SK-N-MC (cell line): ENCODE measurements around the gene EID3.
"Not testable (repeated sequence)": the region's sequence is repeated elsewhere in the genome, so short reads cannot be mapped to it uniquely, and the experiment has no call there.

ENCODE experiments used
- DNase-seq: peaks from one replicate; pipeline ENCODE4 v3.0.0-alpha.2; 2011; ENCODE audit warnings: low read depth, low spot score
- H3K27ac ChIP-seq: fragments of 200-600 bp; sonication (generic); 2 replicates; pipeline ENCODE4 v1.5.1; 2016; ENCODE audit warnings: mixed run types
- H3K36me3 ChIP-seq: fragments of 200-600 bp; sonication (generic); 2 replicates; pipeline ENCODE4 v1.6.1; 2017; ENCODE audit warnings: antibody characterized with exemption, low read length, mixed read lengths; ENCODE audit not compliant: insufficient read depth
- H3K4me3 ChIP-seq: fragments of 200-600 bp; sonication (generic); 2 replicates; pipeline ENCODE4 v1.5.1; 2016
- H3K9ac ChIP-seq: fragments of 200-600 bp; sonication (generic); 2 replicates; pipeline ENCODE4 v1.8.0; 2017; ENCODE audit warnings: mixed run types, mixed read lengths; ENCODE audit not compliant: insufficient read length
- H3K9me3 ChIP-seq: fragments of 200-600 bp; sonication (generic); 2 replicates; pipeline ENCODE4 v1.6.1; 2017; ENCODE audit warnings: low read depth, mild to moderate bottlenecking, antibody characterized with exemption, low read length, moderate library complexity, mixed read lengths
- EZH2 ChIP-seq: fragments of 200-600 bp; sonication (generic); IDR thresholded peaks from one replicate; pipeline ENCODE4 v1.6.1; 2017; ENCODE audit warnings: antibody characterized with exemption
- FOXP2 ChIP-seq: optimal IDR thresholded peaks from 2 replicates; pipeline ENCODE3; 2011; ENCODE audit warnings: mild to moderate bottlenecking, moderate library complexity; ENCODE audit not compliant: insufficient read depth; ENCODE audit errors: extremely low read length, control extremely low read depth
- POLR2AphosphoS5 ChIP-seq: IDR thresholded peaks from 2 replicates; pipeline ENCODE4 v1.6.1; 2012; ENCODE audit warnings: mild to moderate bottlenecking, low read depth, low read length, borderline replicate concordance

EID3 gene

GRCh38 chr12:104314242-104314614 is 10.7 kb downstream of the EID3 start:
- Histone ChIP-seq H3K4me3 (no peak overlapping the region), H3K27ac (no peak overlapping the region), H3K36me3 (peaks cover 90% of the 10 kb centered on the region), H3K9me3 (no peaks in the 10 kb centered on the region), H3K9ac (no peak overlapping the region)
- TF ChIP-seq FOXP2, result no peak
- DNase-seq, result no peak

- no peak for DNase-seq
- H3K27ac ChIP-seq, result no peak overlapping the region
- H3K4me3 ChIP-seq, result no peak overlapping the region
- peaks cover 96% of the 10 kb centered on the region for H3K36me3 ChIP-seq
- no peaks in the 10 kb centered on the region for H3K9me3 ChIP-seq
- TF ChIP-seq EZH2 (no peak), FOXP2 (no peak), POLR2AphosphoS5 (no peak)
- H3K9ac ChIP-seq, result no peak overlapping the region
Observed at GRCh38 chr12:104315326-104316224, 12.0 kb downstream of the EID3 start.

DNA sequence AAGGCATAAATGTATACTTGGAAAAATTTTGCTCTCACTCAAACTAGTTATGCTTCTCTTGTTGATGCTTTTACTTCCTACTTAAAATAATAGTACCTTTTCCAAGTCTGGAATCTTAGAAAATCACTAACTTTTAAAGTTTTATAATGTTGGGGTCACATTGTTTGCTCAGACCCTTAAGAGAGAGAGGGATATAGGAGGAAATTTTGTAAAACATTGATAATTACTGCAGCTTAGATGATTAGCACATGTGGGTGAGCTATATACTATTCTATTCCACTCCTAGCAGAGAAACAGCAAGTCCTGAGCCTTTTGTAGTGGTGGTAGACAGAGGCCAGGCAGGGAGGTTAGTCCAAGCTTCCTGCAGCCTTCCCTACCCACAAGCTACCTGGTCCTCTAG is 13.4 kb downstream of the EID3 start:
- DNase-seq, result no peak
- no peak overlapping the region for H3K4me3 ChIP-seq
- peaks cover 98% of the 10 kb centered on the region for H3K36me3 ChIP-seq
- H3K27ac ChIP-seq, result no peak overlapping the region
- no peak for TF ChIP-seq POLR2AphosphoS5
- TF ChIP-seq EZH2, result no peak
- TF ChIP-seq FOXP2, result no peak
- H3K9me3 ChIP-seq, result no peaks in the 10 kb centered on the region
- no peak overlapping the region for H3K9ac ChIP-seq

DNA sequence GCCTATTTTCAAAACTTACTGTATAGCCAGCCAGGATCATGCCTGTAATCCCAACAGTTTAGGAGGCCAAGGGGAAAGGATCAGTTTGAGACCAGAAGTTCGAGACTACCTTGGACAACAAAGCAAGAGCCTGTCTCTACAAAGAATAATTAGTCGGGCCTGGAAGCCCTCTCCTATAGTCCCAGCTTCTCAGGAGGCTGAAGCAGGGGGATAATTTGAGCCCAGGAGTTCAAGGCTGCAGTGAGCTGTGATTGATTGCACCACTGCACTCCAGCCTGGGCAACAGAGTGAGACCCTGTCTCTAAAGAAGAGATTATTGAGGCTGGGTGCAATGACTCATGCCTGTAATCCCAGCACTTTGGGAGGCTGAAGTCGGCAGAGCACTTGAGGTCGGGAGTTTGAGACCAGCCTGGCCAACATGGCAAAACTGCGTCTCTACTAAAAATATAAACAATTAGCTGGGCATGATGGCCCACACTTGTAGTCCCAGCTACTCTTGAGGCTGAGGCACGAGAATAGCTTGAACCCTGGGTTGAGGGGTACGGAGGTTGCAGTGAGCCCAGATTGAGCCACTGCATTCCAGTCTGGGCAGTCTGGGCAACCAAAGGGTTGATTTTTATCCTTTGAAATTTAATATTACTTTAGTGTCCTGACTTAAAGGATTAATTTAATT is 14.1 kb downstream of the EID3 start:
- no peak overlapping the region for H3K9ac ChIP-seq
- no peak overlapping the region for H3K27ac ChIP-seq
- peaks cover 96% of the 10 kb centered on the region for H3K36me3 ChIP-seq
- no peak overlapping the region for H3K4me3 ChIP-seq
- H3K9me3 ChIP-seq, result no peaks in the 10 kb centered on the region
- DNase-seq, result no peak
- TF ChIP-seq POLR2AphosphoS5, result no peak
- no peak for TF ChIP-seq EZH2
- no peak for TF ChIP-seq FOXP2

GRCh38 chr12:104319028-104319427 is 15.5 kb downstream of the EID3 start:
- Histone ChIP-seq H3K27ac (no peak overlapping the region), H3K4me3 (no peak overlapping the region), H3K9ac (no peak overlapping the region), H3K9me3 (no peaks in the 10 kb centered on the region), H3K36me3 (peaks cover 87% of the 10 kb centered on the region)
- no peak for DNase-seq
- no peak for TF ChIP-seq FOXP2
- TF ChIP-seq EZH2, result no peak
- no peak for TF ChIP-seq POLR2AphosphoS5

- no peaks in the 10 kb centered on the region for H3K9me3 ChIP-seq
- H3K36me3 ChIP-seq, result peaks cover 86% of the 10 kb centered on the region
- no peak overlapping the region for H3K27ac ChIP-seq
- DNase-seq, result no peak
- no peak overlapping the region for H3K9ac ChIP-seq
- TF ChIP-seq EZH2 (no peak), FOXP2 (no peak), POLR2AphosphoS5 (no peak)
- H3K4me3 ChIP-seq, result no peak overlapping the region
Observed at GRCh38 chr12:104319918-104320626, 16.5 kb downstream of the EID3 start.

DNA sequence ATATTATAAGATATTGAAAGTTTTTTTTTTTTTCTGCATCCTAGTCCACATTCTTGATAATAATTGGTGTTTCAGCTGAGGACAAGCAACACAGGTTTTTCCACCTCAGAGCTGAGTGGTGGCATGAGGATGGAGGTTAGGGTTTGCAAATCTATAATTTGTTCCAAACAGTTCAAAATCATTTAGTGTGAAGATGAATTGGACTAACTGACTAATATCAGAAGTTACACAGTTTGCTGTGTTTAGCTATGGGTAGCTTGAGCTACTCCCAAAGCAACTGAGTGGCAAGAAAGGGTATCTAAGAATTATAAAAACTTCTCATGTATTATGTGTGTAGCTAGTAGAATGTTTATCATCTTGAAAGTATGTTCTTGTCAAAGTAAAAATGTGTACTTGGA is 17.1 kb downstream of the EID3 start:
- no peak for DNase-seq
- Histone ChIP-seq H3K9me3 (no peaks in the 10 kb centered on the region), H3K27ac (no peak overlapping the region), H3K36me3 (peaks cover 86% of the 10 kb centered on the region), H3K4me3 (no peak overlapping the region), H3K9ac (no peak overlapping the region)
- TF ChIP-seq FOXP2 (no peak), EZH2 (no peak), POLR2AphosphoS5 (no peak)

GRCh38 chr12:104321949-104322348 is 18.4 kb downstream of the EID3 start:
- no peak for DNase-seq
- Histone ChIP-seq H3K4me3 (no peak overlapping the region), H3K27ac (no peak overlapping the region), H3K9ac (no peak overlapping the region), H3K36me3 (peaks cover 89% of the 10 kb centered on the region), H3K9me3 (no peaks in the 10 kb centered on the region)
- TF ChIP-seq FOXP2 (no peak), EZH2 (no peak), POLR2AphosphoS5 (no peak)

DNA sequence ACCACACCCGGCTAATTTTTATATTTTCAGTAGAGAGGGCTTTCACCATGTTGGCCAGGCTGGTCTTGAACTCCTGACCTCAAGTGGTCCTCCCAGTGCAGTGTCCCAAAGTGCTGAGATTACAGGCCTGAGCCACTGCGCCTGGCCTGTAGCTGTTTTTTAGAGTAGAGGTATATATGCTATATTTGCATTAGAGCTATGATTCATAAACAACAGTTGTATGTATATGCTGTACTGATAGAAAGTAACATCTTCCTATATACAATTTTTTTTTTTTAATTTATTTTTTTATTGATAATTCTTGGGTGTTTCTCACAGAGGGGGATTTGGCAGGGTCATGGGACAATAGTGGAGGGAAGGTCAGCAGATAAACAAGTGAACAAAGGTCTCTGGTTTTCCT is 19.0 kb downstream of the EID3 start:
- peaks cover 89% of the 10 kb centered on the region for H3K36me3 ChIP-seq
- not testable (repeated sequence) for H3K4me3 ChIP-seq, DNase-seq, H3K9ac ChIP-seq, H3K27ac ChIP-seq, H3K9me3 ChIP-seq
